Kidney (tissue), 14 donors: ENCODE data around the gene IFI6. TPM values are rescaled to one million over a fixed set of nuclear protein-coding genes. Genes with fewer than 3 reads are reported as not detected.

Experiments
- DNase-seq, 5 donors: peaks; one replicate each; pipeline ENCODE4 v3.0.0-alpha.2; 2013 to 2020
- FAIRE-seq: peaks from 2 replicates; lab custom pipeline; 2012; peaks lifted over from hg19 to GRCh38; lab: Jason Lieb, UNC
- H3K27ac ChIP-seq, 2 donors: one replicate each; pipeline ENCODE4 v1.7.0; 2013; ENCODE audit warnings: low read depth in 2 of 2, low read length in 2 of 2, inconsistent platforms in 1 of 2
- H3K27me3 ChIP-seq: one replicate; pipeline ENCODE4 v1.7.1; 2013; ENCODE audit warnings: low read length, inconsistent platforms; ENCODE audit not compliant: control insufficient read depth, insufficient read depth
- H3K36me3 ChIP-seq, 3 donors: one replicate each; pipeline versions ENCODE4 v1.7.0 to v1.7.1; 2013; ENCODE audit warnings: low read length in 3 of 3, control low read depth in 1 of 3, inconsistent platforms in 1 of 3; ENCODE audit not compliant: insufficient read depth in 3 of 3, control insufficient read depth in 2 of 3
- H3K4me1 ChIP-seq, 3 donors: one replicate each; pipeline versions ENCODE4 v1.7.0 to v1.7.1; 2013; ENCODE audit warnings: low read length in 3 of 3, inconsistent platforms in 1 of 3, low read depth in 1 of 3; ENCODE audit not compliant: control insufficient read depth in 2 of 3, insufficient read depth in 2 of 3
- H3K4me3 ChIP-seq, 3 donors: one replicate each; pipeline versions ENCODE4 v1.7.0 to v1.8.1; 2013; ENCODE audit warnings: low read length in 3 of 3, control low read depth in 1 of 3, inconsistent platforms in 1 of 3
- H3K9ac ChIP-seq, 3 donors: one replicate each; pipeline versions ENCODE4 v1.7.0 to v1.7.1; 2013; ENCODE audit warnings: low read length in 3 of 3, control low read depth in 1 of 3, inconsistent platforms in 1 of 3
- H3K9me3 ChIP-seq, 3 donors: one replicate each; pipeline versions ENCODE4 v1.7.0 to v1.7.1; 2013; ENCODE audit warnings: low read length in 3 of 3, control low read depth in 1 of 3, inconsistent platforms in 1 of 3; ENCODE audit not compliant: control insufficient read depth in 2 of 3, insufficient read depth in 1 of 3
- CTCF ChIP-seq: IDR thresholded peaks from 3 replicates; pipeline ENCODE4 v1.5.1; 2012; ENCODE audit warnings: mild to moderate bottlenecking, moderate library complexity, borderline replicate concordance; ENCODE audit not compliant: insufficient read depth; ENCODE audit errors: extremely low read depth
- intact Hi-C: fragments of 100-400 bp; cut with DNase I; formaldehyde crosslinking; loops from one replicate; pipeline ENCODE4 v1.11.1; 2022
- polyA plus RNA-seq: library from polyadenylated mRNA; stranded (reverse); fragments of 350-450 nt; fragmentation: Illumina TruSeq; extraction: RNeasy Lipid Tissue Mini Kit (QIAGEN cat#74804); gene quantifications from one replicate; pipeline ENCODE4 v1.2.3, GENCODE V29; 2014; ENCODE audit warnings: low read depth, low replicate concordance; ENCODE audit not compliant: insufficient read depth
- total RNA-seq: library from RNA; stranded (reverse); fragmentation: NEBNext Ultra II Directional; extraction: Animal tissue kit (Norgen Biotek cat#: 25700); gene quantifications from one replicate; pipeline ENCODE4 v1.2.1, GENCODE V29; 2021
- donor health status: control.
- donor health status: control.
- donor health status: control.
- donor health status: control.
- donor health status: control.
- donor health status: DM: yes; HTN: yes; CAD: no.
- donor health status: Normal renal cell carcinoma (clear cell type).

The IFI6 gene
- total and polyA plus RNA-seq, 2 donors from 2014 or later: 69.5 to 148 TPM

GRCh38 chr1:27638805-27639204, 33.2 kb downstream of the IFI6 start:
- H3K9ac ChIP-seq: no peak overlapping the region
- H3K36me3 ChIP-seq: no peaks in the 10 kb centered on the region
- H3K27ac ChIP-seq: no peak overlapping the region
- H3K9me3 ChIP-seq: no peaks in the 10 kb centered on the region
- H3K4me3 ChIP-seq: no peak overlapping the region
- peaks cover 5% of the 10 kb centered on the region for H3K27me3 ChIP-seq
- TF ChIP-seq CTCF: no peak
- no peak for FAIRE-seq
- intact Hi-C loops: no loop called here
- peaks cover 0 to 6% (median 0%) of the 10 kb centered on the region in 3 donors for H3K4me1 ChIP-seq
- no peak for DNase-seq

GRCh38 chr1:27638047-27638734, 33.8 kb downstream of the IFI6 start:
- TF ChIP-seq CTCF: no peak
- FAIRE-seq: no peak

GRCh38 chr1:27635396-27636142, 36.4 kb downstream of the IFI6 start:
- DNase-seq: no peak
- intact Hi-C loops: no loop called here
- H3K27ac ChIP-seq: no peak overlapping the region
- H3K9me3 ChIP-seq: no peaks in the 10 kb centered on the region
- no peak for TF ChIP-seq CTCF
- H3K36me3 ChIP-seq: no peaks in the 10 kb centered on the region
- H3K27me3 ChIP-seq: peaks cover 8% of the 10 kb centered on the region
- peaks cover 0 to 13% (median 13%) of the 10 kb centered on the region in 3 donors for H3K4me1 ChIP-seq
- H3K9ac ChIP-seq: no peak overlapping the region
- FAIRE-seq: no peak
- H3K4me3 ChIP-seq: no peak overlapping the region

More at GRCh38 chr1:27638047-27638734, 33.8 kb downstream of the IFI6 start:
- DNase-seq: no peak
- Histone ChIP-seq H3K27me3 (peaks cover 8% of the 10 kb centered on the region), H3K4me3 (no peak overlapping the region), H3K27ac (no peak overlapping the region), H3K9me3 (no peaks in the 10 kb centered on the region), H3K36me3 (no peaks in the 10 kb centered on the region), H3K4me1 (peaks cover 0 to 5% (median 3%) of the 10 kb centered on the region in 3 donors), H3K9ac (no peak overlapping the region)
- intact Hi-C loops: no loop called here
